ENCODE results near the gene CELF2.

Gene CELF2

DNA sequence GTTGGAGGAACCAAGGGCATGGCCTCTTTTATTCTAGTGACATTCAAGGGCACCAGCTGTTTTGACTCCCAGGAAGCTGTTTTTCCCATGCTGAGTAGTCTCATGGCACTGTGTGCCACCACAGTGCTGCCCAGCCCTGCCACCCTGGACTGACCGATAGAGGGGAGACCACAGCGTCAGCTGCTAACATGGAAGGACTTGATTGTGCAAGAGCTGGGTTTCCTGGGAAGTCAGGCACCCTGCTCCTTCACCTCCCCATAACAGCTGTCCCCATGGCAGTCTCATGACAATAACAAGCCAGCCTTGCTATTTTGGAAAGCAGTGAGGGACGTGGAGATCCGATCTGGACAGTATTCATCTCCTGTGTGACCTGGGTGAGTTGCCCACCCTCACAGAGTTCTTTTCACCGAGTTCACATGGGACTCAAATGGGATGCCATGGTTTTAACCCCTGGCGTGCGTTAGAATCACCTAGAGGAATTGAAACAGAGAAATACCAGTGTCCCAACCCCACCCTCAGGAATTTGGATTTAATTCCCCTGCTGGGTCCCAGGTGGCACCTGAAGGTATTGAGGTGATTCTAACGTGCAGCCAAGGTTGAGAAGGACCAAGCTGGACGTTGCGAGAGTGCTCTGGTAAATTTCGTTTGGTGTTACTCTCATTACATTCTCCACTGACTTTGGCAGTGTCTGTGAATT, 174.8 kb downstream of the CELF2 start:
- no peak for DNase-seq (ENCODE audit: low read depth in 2 of 2, low spot score in 1 of 2)

DNA sequence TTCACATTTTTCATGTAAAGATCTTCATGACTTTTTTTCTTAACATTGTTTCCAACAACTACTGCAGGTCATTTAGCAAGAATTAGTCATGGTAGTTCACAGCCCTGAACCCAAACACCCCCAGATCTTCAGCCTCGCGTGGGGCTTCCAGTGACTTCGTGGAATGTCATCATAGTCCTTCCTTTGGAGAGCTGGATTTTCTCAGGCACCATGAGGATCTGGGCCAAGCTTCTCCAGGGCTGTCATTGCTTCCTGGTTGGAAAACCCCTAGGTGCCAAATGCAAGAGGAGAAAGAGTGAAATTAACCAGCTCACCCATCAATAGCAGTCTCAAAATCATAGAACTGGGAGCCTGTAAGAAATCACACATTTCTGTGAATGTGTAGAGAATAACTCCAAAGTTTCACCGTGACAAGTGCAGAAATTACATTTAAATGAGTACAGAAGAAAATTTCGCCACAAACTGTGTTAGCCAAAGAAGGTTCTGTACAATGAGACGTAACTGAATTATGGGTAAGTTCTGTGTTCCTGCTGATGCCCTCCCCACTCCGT, 175.4 kb downstream of the CELF2 start:
- DNase-seq (ENCODE audit: low read depth in 2 of 2, low spot score in 1 of 2): no peak

DNA sequence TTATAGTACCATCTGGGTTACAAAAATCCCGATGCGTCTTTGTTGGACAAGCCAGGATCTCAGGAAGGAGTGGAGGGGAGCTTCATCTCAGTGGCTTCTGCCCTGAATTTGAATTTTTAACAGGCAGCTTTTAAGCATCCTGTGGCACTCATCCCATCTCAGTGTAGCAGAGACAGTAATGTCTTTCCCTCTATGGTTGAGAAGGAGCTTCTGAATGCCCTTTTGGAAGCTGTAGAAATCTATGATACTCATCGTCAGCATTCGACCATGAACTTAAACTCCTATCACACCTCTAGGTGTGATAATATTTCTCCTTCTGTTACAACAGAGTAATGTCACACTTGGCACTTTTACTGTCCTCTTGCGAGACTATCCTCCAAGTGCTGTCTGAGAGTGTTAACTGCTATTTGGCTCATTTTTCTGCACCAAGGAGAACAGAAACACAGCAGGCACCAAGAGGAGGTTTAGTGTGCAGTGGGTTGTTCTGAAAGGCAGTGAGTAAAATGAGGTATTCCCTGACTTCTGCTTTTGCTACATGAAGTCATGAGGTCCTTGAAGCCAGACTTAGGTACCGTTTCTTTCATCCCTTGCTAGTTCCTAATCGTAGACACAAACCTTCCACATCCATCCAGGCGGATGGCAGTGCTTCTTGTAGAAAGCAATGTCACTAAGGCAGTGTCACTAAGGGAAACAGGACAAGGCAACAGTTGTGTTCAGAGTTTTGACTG, 177.4 kb downstream of the CELF2 start:
- DNase-seq (ENCODE audit: low read depth in 2 of 2, low spot score in 1 of 2): no peak

DNA sequence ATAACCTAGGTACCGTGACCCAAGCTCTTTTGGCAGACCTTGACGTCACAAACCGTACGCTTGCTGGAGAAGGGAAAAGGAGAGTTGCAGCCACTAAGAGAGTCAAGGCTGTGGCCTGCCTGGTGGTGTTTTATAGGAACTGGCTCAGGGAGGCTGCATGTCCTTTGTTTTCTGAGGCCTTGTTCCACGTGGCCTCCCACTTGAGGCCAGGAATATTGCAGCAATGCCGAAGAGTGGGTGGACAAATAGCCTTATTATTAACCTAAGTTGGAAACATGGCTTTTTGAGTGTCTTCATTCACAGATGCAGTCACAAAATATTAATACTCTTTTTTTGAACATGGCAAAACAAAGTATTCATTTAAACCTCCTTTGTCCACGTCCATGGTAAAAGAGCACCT, 178.0 kb downstream of the CELF2 start:
- no peak for DNase-seq (ENCODE audit: low read depth in 2 of 2, low spot score in 1 of 2)

DNA sequence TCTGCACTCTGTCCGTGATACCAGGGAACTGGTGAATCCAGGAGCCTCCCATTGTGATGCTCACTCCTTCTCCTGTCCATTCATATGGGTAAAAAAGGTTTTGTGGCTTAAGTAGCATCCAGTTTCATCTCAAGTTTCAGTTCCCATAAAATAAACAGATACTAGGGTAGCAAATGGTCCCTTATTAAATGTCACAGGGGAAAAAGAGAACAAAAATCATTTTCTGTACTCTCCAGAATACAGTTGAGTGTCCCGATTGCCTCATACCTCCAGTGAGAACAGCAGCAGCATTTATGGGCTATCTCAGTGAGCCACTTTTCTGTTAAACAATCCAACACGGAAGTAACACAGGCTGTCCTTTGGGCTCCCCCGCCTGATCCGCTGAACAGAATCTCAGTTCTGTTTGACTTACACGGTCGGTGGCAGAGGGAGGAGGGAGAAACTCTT, 179.6 kb downstream of the CELF2 start:
- DNase-seq (ENCODE audit: low read depth in 2 of 2, low spot score in 1 of 2): no peak

DNA sequence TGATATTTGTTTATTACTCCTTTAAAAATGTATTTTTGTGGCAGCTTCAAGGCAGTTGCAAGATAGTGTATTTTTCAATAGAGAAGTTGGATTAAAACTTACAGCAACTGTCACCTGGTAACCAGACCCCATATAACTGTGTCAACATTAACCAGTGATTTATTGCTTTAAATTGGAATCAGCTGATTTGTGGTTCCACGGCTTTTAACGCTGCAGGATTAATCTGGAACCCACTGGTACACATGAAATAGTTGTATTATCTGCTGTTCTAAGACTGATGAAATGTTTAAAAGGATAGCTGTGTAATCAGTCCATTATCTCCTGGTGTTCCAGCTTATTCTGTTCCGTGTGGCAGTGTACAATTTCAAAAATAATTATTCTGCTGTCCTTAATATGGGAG, 180.2 kb downstream of the CELF2 start:
- DNase-seq (ENCODE audit: low read depth in 2 of 2, low spot score in 1 of 2): no peak

DNA sequence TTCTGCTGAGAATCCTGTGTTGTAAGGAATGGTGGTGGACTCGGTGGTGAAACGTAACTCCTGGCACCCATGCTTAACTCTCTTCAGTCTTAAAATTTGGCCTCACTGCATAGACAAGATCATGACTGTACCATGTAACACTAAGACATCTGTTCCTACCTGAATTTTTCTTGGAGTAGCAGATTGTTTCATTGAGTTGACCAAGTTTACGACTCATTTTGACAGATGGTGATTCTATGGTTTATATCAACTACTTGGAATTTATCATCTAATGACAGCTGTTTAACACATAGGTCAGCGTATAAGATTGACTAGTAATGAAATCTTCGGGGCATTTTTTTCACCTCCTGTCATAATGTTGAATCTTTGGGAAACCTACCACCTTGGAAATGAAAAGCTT, 184.2 kb downstream of the CELF2 start:
- DNase-seq (ENCODE audit: low read depth in 2 of 2, low spot score in 1 of 2): no peak

DNA sequence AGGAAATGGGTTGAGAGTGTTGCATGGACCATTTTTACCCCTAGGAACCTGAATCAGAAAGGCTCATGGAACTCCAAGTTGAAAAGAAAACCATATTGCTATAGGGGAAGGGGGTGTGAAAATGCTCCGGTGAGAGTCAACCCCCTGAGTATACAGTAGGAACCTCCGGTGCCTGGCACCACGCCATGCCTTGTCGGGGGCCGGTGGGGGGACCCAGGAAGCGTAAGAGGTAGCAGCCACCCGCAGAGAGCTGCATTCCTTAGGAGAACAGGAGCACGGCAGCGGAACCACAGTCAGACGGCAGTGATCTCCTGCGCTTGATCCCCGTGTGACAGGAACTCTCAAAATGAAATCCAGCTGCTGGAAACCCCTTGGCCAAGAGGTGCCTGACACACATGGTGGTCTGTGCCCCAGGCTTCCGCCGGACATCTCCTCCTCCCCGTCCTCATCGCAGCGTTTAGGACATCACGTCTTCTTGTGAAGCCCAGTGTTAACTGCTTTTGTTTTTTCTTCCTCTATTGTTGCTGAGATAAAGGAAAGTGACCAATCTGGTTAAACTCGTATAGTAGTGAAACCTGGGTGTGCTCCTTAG, 186.8 kb downstream of the CELF2 start:
- no peak for DNase-seq (ENCODE audit: low read depth in 2 of 2, low spot score in 1 of 2)

DNA sequence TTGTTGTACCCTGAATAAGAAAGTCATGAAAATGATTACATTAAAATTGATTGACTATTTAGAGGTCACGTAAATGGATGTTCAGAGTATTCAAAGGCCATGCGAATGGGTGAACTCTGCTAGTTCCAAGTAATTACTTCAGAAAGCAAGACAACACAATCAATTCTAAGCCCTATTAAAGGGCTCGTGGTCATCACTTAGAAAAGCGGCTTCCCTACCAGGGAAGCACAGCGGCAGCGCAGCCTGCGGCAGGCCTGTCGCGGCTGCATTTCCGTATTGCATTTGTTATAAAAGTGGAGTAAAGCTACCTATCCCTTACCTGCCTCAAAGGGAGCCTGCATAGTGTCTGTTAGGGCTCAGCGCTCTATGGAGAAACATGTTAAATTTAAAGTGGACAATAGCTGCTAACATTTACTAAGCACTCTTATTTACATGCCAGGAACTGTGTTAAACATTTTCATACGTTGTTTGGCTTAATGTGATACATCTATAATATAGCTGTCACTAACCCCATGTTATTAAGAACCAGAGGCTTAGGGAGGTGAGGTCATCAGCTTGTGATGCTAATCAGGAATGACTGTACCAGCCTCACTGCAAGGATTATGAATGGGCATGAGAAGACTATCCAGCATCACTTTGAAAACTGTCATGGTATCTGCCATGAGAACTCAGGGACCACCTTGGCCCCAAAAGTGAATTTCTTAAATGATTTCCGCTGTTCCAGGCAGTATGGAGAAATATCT, 187.5 kb downstream of the CELF2 start:
- DNase-seq (ENCODE audit: low read depth in 2 of 2, low spot score in 1 of 2): no peak

DNA sequence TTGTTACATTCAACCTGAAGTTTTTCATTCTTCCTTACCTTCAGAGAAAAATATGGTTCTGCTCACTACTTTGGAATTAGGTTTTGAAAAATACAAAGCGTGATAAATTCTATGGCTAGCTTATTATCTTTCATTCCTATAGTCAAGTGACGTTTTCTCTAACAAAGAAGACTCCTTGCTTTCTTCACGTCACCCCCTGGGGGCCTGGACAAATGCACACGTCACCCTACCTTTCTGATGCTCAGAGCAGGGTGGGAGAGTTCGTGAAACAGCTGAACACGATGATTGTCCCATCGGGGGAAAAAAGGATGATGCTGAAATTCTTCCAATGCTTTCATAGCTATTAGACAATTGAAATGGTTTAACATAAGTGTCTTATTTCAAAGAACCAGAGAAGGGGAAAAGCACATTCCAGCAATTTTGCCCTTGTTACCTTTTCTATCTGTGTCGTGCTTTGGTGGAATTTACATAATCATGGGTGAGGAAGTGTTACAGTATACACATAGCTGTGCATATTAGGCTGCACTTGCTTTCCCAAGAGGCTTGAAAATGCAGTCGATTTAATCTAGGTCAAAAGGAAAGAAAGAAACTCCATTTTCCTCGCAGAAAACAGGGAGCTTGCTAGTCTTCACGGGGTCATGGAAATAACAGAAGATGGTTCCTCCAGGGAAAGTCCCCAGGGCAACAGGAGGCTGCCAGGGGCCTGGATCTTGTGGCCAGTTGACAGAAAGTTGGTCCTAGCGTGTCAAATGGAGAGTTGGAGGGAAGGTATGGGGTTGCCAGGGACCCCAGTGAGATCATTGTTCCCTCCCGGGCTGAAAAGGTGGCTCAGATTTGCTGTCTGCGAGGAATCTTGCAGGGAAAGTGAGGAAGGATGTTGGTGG, 189.2 kb downstream of the CELF2 start:
- no peak for DNase-seq (ENCODE audit: low read depth in 2 of 2, low spot score in 1 of 2)

DNA sequence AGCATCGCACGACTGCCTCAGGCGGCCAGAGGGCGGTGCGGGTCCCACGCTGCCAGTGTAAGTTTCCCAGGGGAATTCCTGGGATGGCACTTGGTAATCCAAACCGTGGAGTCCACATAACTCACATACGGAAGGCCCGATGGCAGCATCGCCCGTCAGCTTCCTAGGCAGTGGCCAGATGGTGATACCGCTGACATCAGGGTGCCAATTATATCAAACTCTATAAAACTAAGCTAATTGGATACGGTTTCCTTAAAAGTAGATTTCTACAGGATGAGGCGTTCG, 189.8 kb downstream of the CELF2 start:
- no peak for DNase-seq (ENCODE audit: low read depth in 2 of 2, low spot score in 1 of 2)

DNA sequence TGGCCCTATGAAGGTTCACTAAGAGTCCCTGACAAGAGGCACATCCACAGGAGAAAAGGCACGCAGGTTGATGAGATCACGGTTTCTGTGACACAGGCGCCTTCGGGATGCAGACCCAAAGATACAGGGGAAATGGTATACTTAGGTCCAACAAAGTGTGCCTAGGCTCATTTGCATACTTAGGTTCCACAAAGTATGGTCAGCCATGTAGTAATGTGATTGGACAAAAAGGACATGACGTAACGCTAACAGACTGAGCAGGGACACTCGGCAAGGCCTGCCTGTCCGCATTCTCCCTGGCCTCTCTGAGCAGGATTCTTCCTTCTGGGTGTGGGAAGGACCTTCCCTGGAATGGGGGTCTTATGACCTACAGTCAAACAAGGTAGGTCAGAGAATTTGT, 190.6 kb downstream of the CELF2 start:
- no peak for DNase-seq (ENCODE audit: low read depth in 2 of 2, low spot score in 1 of 2)

DNA sequence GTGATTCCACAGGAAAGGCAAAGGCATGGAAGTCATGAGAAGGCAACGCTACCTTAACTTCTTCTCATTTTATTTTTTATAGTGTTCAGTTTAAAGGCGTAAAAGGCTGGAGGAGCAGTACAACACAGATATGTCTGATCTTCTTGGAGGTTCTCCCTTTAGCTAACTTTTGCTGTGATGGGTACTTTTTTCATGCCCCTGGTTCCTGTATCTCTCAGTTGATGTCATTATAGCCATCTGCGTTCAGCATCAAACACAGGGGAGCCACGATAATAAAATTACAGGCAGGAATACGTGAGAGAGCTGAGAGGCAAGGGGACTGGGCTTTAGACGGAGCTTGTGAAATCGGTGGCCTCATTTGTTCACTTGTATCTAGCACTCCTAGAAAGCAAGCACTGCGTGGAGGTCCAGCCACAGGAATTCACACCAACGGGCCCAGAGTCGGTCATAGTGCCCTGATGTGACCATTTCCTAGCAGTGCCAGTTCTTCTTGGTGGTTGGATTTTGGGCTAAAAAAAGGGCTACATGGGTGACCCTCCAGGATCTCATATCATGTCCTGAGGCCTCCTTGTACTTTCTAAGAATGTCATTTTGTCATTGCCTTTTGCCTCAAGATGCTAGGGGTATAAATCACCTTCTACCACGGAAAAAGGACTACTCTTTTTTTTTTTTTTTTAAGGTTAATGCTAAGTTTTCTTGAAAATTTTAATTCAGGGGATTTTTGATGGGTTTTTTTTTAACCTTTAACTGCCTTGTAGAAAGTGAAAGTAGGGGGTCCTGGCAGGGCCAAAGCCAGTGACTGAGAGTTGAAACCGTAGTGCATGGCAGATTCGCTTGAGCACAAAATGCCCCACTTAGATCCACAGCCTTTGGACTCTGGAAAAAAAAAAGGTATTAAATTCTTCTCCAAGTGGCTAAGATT, 191.5 kb downstream of the CELF2 start:
- DNase-seq (ENCODE audit: low read depth in 2 of 2, low spot score in 1 of 2): no peak

DNA sequence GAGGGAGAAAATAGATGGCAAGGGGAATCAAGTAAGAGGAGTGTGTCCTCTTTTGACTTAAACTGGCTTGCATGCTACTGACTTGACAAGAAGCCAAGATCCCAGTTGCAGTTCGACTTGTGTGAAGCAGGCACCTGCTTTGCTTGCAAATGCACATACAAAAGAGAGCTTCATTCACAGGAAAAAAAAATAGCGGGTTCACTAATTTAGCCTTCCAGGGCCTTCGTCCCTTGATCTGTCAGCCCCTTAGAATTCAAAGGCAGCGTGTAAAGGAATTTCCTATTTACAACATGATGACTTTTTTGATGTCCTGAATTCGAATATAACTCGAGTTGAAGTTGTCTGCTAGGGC, 192.1 kb downstream of the CELF2 start:
- DNase-seq (ENCODE audit: low read depth in 2 of 2, low spot score in 1 of 2): no peak

DNA sequence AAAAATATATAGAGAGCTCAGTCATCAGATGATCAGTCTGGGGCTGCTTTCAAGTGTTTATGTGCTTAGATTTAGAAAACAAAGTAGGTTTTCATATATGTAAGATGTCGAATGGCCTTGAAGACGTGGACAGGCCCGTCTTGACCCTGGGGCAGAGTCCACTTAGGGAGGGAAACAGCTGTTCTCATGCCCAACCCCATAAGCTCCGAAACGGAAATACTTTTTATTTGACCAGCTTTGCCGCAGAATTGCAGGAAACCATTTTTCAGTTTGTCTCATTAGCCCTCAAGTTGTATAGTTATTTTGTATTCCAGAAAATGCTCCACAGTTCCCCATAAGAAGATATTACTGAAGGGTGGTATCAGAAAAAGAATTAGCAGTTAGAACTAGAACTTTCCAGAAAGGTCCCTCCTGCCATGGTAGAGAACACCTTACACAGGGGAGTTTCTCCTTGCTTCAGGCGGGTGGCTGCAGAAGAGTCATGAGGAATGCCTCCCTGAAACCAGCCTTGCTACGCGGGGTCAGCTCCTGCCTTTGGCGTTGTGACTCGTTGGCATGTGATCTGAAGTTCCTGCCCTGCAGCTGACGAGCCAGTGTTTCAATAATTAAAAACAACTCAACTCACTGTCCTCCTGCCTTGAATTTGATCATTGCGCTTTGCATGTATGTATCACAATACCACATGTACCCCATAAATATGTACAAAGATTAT, 192.7 kb downstream of the CELF2 start:
- DNase-seq (ENCODE audit: low read depth in 2 of 2, low spot score in 1 of 2): no peak

DNA sequence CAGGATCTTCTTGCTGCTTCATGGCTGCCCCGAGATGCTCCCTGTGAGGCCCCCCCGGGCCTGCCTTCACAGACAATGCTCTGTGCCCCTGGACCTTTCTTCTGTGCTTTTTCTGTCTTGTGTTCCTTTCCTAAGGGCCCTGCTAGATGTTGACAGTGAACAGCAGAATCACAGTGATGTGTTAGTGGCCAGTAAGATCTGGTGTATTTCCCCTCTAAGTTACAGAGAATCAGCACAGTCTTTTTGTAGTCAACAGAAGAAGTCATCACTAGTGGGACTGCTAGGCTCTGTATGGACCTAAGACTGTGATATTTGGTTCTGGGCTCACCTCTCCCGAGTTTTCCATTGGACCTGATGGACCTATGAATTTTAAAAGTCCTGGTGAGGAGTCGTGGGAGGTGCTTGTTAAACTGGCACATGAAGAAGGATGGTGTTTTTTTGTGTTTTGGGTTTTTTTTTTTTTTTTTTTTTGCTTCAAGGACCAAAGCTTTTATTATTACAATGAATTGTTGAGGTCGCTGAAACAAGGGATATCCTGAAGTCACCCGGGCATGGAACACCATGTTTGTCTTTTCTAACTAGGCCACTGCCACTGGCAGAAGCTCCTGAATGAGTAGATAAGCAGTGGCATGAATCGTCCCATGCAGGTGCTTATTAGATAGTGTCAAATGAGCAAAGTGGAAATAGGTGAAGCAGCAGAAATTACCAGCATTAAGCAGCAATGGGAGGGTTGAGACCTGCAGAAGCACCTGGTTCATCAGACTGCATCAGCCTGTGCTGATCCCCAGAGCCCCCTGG, 194.8 kb downstream of the CELF2 start:
- DNase-seq (ENCODE audit: low read depth in 2 of 2, low spot score in 1 of 2): no peak

DNA sequence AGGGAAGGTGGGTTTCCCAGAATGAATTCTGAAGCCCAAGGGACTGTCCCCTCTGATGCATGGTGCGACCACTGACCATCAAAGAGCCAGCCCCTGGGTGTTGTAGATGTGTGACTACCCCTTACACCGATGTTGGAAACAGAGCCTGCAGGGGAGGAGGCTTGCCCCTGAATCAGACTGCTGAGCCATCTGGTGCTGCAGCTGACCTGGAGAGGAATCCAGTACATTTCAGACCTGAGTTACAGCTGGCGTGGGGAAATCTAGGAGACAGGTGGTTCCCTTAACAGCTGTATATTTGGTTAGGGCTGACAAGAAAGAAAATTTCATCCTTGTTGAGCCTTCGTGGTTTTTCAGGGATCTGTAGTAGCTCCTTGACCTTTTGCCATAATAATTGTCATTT, 195.5 kb downstream of the CELF2 start:
- no peak for DNase-seq (ENCODE audit: low read depth in 2 of 2, low spot score in 1 of 2)

DNA sequence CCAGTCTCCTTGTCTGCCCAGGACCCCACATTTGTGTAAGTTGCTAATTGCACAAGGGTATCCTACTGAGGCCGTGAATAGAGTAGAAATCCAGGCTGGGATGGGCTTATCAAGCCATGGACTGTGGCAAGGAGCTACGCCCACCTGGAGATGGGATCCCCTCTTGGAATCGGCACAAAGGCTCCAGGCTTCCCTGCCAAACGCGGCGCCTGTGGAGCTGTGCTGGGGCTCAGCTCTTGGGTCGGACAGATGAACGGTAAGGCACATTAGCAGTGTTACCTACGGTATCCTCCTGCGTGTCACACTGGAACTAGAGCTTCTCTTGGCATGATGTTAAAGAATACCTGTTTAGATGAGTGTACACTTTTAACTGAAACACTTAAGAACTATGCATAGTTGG, 196.7 kb downstream of the CELF2 start:
- DNase-seq (ENCODE audit: low read depth in 2 of 2, low spot score in 1 of 2): no peak
